ENCODE measurements around the gene CPNE1.

The CPNE1 gene

DNA sequence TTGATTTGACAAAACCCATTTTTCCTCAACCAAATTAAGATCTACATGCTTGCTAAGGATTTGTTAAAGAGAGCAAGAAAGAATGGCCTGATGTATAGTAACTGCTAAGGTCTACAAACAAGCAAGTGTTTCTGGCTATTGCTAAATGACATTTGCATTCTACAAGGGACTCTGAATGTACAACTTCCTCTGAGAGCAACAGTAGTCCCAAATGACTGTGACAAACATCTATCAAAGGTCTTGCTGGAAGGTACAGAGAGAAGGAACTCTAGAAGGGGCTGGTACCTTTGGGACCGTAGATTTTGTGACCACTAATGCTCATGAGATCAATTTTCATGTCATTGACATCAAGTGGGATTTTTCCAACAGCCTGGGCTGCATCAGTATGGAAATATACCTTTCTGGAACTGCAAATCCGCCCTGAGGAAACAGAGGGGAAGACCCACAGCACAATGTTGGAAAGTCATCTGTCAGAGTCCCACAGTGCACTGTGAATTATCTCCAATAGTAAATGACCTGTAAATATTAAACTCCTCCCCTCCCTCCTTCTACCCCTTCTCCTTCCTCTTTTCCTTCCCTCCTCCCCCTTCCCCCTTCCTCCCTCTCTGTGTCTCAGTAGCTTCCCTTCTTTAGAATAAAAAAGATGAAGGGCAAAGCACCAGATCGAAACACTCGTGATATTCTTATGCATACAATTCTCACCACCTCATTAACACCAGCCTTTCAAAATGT is 15.9 kb upstream of the CPNE1 start:
- H3K9me3 Mint-ChIP-seq, result no peaks in the 10 kb centered on the region
- H3K4me1 Mint-ChIP-seq (ENCODE audit: low read depth), result peaks cover 2% of the 10 kb centered on the region
- no peak overlapping the region for H3K27ac Mint-ChIP-seq
- no peak overlapping the region for H3K4me3 Mint-ChIP-seq
- no peaks in the 10 kb centered on the region for H3K27me3 Mint-ChIP-seq (ENCODE audit: low read depth)
- peaks cover 5% of the 10 kb centered on the region for H3K36me3 Mint-ChIP-seq (ENCODE audit: low read depth)

GRCh38 chr20:35674921-35675320 is 10.2 kb upstream of the CPNE1 start:
- Mint-ChIP-seq H3K36me3 (ENCODE audit: low read depth) (peaks cover 27% of the 10 kb centered on the region), H3K27me3 (ENCODE audit: low read depth) (no peaks in the 10 kb centered on the region), H3K4me1 (ENCODE audit: low read depth) (no peaks in the 10 kb centered on the region), H3K27ac (no peak overlapping the region), H3K4me3 (no peak overlapping the region), H3K9me3 (no peaks in the 10 kb centered on the region)

DNA sequence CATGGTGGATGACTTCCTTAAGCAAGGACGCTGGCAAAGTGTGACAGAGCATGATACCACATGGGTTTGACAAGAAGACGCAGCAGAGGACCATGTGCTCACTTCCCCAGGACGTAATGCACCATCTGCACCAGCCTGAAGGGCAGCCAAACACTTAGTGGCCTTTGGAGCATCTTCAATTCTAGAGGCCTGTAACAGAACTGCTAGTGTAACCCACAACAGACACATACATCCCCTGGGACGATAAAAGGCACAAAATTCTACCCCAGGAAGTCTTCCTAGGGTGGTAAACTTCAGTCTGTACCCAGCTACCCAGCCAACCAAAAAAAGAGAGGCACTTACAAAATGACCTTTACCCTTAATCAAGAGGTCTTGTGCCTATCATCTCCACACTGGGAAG is 9.2 kb upstream of the CPNE1 start:
- Mint-ChIP-seq H3K9me3 (no peaks in the 10 kb centered on the region), H3K4me3 (no peak overlapping the region), H3K27ac (no peak overlapping the region), H3K27me3 (ENCODE audit: low read depth) (no peaks in the 10 kb centered on the region), H3K36me3 (ENCODE audit: low read depth) (peaks cover 35% of the 10 kb centered on the region), H3K4me1 (ENCODE audit: low read depth) (no peaks in the 10 kb centered on the region)

DNA sequence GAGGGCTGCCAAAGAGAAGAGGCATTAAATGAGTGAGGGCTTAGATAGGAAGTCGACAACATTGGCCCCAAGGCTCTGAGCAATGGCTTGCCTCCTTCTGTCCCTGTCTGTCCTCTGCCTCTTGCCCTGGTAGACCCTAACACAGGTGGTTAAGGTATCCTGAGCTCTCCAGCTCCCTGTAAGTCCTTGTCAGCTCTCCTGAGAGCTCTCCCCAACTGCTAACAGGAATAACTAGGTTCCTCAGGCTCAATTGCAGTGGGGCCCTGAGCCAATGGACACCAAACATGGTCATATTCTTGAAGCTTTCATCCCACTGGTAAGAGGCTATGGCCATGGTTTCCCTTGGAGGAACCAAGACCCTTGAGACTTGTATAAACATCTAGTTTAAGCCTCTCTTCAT is 5.0 kb upstream of the CPNE1 start:
- Mint-ChIP-seq H3K27me3 (ENCODE audit: low read depth) (no peaks in the 10 kb centered on the region), H3K9me3 (no peaks in the 10 kb centered on the region), H3K4me3 (no peak overlapping the region), H3K36me3 (ENCODE audit: low read depth) (peaks cover 42% of the 10 kb centered on the region), H3K27ac (no peak overlapping the region), H3K4me1 (ENCODE audit: low read depth) (peaks cover 4% of the 10 kb centered on the region)

DNA sequence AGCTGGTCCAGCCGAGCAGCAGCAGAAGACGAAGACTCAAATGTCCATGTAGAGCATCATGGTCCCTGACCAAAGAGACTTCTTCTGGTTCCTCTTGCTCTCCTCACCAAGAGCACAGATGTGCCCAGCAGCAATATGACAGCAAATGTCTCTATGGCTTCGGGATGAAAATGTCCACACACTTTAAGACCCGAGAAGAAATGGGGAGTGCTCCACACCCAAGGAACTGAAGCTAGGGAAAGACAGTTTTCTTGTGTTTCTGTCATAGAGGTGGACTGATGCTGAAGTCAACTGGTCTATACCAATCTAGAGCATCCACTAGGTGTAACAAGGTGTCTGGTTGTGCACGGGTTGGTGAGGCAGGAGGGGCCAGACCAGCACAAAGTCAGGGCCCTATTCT is 4.5 kb upstream of the CPNE1 start:
- Mint-ChIP-seq H3K27ac (no peak overlapping the region), H3K4me1 (ENCODE audit: low read depth) (peaks cover 4% of the 10 kb centered on the region), H3K4me3 (no peak overlapping the region), H3K36me3 (ENCODE audit: low read depth) (peaks cover 42% of the 10 kb centered on the region), H3K9me3 (no peaks in the 10 kb centered on the region), H3K27me3 (ENCODE audit: low read depth) (no peaks in the 10 kb centered on the region)

GRCh38 chr20:35665949-35666288 is 1.2 kb upstream of the CPNE1 start:
- Mint-ChIP-seq H3K4me3 (no peak overlapping the region), H3K27ac (no peak overlapping the region), H3K27me3 (ENCODE audit: low read depth) (no peaks in the 10 kb centered on the region), H3K9me3 (no peaks in the 10 kb centered on the region), H3K4me1 (ENCODE audit: low read depth) (peaks cover 32% of the 10 kb centered on the region), H3K36me3 (ENCODE audit: low read depth) (peaks cover 38% of the 10 kb centered on the region)

DNA sequence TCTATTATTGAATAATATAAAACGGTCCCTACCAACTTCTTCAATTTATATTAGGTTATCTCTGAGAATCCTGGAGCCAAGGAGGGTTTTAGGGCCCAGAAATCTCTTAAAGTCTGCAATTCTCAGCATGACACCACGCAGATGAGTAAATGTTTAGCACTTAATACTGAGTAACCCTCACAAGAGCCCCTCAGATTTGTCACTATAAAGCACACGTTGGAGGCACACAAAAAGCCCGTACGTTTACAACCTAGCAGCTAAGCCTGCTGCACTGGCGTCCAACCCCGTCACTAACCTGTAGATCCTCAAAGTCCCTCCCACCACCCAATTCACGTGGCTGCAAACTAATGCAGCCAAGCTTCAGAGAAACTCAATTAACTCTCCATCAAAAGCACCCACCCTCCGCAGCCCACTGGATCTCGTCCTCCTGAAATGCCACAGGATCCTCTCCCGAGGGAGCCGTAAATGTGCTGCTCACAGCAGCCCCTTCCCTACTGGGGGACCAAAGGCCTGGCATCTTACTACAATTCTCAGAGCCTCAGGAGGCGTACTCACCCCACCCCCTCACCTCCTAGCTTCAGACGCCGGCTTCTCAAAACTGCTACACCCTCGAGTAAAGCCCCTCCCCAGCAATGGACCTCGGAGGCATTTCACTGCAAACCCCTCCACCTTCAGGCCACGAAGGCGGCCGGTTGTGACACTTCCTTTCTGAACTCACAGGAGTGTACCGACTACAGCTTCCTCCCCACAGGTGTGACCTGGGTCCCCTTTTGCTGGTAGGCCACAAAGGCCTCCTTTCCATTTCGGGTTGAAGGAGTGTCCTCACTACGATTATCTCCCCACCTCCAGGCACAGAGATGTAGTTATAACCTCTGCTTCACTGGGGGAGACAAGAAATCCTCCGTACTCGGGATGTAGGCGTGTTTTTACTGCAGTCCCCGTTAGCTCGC is 909 bp downstream of the CPNE1 start:
- H3K36me3 Mint-ChIP-seq (ENCODE audit: low read depth), result peaks cover 21% of the 10 kb centered on the region
- peaks cover 51% of the 10 kb centered on the region for H3K4me1 Mint-ChIP-seq (ENCODE audit: low read depth)
- no peaks in the 10 kb centered on the region for H3K9me3 Mint-ChIP-seq

GRCh38 chr20:35662551-35662950 is 2.1 kb downstream of the CPNE1 start:
- Mint-ChIP-seq H3K36me3 (ENCODE audit: low read depth) (peaks cover 13% of the 10 kb centered on the region), H3K27ac (peak overlapping the region; percentile 84), H3K9me3 (no peaks in the 10 kb centered on the region), H3K27me3 (ENCODE audit: low read depth) (no peaks in the 10 kb centered on the region), H3K4me1 (ENCODE audit: low read depth) (peaks cover 56% of the 10 kb centered on the region), H3K4me3 (peak overlapping the region; percentile 87)

More for the DNA sequence above, 909 bp downstream of the CPNE1 start:
- Mint-ChIP-seq H3K4me3 (peak overlapping the region; percentile 87), H3K27me3 (ENCODE audit: low read depth) (no peaks in the 10 kb centered on the region), H3K27ac (peak overlapping the region; percentile 99)

DNA sequence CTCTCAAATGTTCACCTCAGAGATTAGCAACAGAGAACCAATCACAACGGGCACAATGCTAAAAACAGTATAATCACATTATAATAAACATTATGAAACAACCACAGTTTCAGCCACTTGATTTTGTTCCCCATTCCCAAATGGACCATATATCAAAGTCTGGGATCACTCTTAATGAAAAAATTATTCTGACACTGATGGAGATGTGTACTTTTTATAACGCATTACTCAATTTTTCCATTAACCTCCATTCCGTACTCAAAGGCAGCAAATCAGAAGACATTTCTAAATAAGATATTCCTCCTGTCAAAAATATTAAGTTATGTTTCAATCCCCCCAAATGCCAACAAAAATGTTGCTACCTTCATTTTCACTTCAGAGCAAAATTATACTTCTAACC is 2.8 kb downstream of the CPNE1 start:
- H3K9me3 Mint-ChIP-seq, result no peaks in the 10 kb centered on the region
- peak overlapping the region; percentile 84 for H3K27ac Mint-ChIP-seq
- H3K4me3 Mint-ChIP-seq, result peak overlapping the region; percentile 87
- H3K27me3 Mint-ChIP-seq (ENCODE audit: low read depth), result no peaks in the 10 kb centered on the region
- H3K4me1 Mint-ChIP-seq (ENCODE audit: low read depth), result peaks cover 61% of the 10 kb centered on the region
- H3K36me3 Mint-ChIP-seq (ENCODE audit: low read depth), result peaks cover 16% of the 10 kb centered on the region

- Mint-ChIP-seq H3K4me1 (ENCODE audit: low read depth) (peaks cover 61% of the 10 kb centered on the region), H3K27me3 (ENCODE audit: low read depth) (no peaks in the 10 kb centered on the region)
Observed at GRCh38 chr20:35661053-35661452, 3.6 kb downstream of the CPNE1 start.

DNA sequence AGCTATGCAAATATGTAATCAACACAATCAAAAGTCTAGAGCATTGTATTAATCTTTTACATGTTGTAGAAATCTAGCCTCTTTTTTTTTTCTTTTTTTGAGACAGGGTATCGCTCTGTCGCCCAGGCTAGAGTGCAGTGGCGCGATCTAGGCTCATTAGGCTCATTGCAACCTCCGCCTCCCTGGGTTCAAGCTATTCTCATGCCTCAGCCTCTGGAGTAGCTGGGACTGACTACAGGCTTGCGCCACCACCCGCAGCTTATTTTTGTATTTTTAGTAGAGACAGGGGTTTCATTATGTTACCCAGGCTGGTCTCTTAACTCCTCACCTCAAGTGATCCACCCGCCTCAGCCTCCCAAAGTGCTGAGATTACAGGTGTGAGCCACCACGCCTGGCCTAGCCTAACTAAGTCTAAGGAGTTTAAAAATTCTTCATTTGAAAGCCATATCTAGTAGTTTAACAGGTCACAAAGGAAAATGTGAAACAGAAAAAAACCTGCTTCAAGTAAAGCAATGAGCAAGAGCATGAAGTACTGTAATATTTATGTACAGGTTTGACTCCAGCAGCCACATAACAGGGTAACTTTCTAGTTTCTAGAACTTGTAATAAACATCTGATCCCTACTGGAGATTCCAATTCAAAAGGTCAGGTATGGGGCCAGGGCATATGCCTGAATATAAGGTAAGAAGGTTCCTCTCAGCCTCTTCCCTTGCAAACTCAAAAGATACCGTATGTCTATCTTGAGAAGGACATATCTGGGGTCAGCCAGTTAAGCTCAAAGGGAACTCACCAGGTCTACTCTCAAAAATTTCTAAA is 4.4 kb downstream of the CPNE1 start:
- no peaks in the 10 kb centered on the region for H3K27me3 Mint-ChIP-seq (ENCODE audit: low read depth)
- H3K27ac Mint-ChIP-seq, result peak overlapping the region; percentile 84
- H3K36me3 Mint-ChIP-seq (ENCODE audit: low read depth), result peaks cover 16% of the 10 kb centered on the region
- no peaks in the 10 kb centered on the region for H3K9me3 Mint-ChIP-seq
- peaks cover 61% of the 10 kb centered on the region for H3K4me1 Mint-ChIP-seq (ENCODE audit: low read depth)
- peak overlapping the region; percentile 87 for H3K4me3 Mint-ChIP-seq

More at GRCh38 chr20:35661053-35661452, 3.6 kb downstream of the CPNE1 start:
- H3K36me3 Mint-ChIP-seq (ENCODE audit: low read depth), result peaks cover 16% of the 10 kb centered on the region
- H3K27ac Mint-ChIP-seq, result peak overlapping the region; percentile 84
- H3K4me3 Mint-ChIP-seq, result peak overlapping the region; percentile 87
- H3K9me3 Mint-ChIP-seq, result no peaks in the 10 kb centered on the region

- Mint-ChIP-seq H3K27ac (peak overlapping the region; percentile 13), H3K4me1 (ENCODE audit: low read depth) (peaks cover 44% of the 10 kb centered on the region), H3K4me3 (peak overlapping the region; percentile 0), H3K36me3 (ENCODE audit: low read depth) (peaks cover 6% of the 10 kb centered on the region), H3K27me3 (ENCODE audit: low read depth) (no peaks in the 10 kb centered on the region), H3K9me3 (no peaks in the 10 kb centered on the region)
Observed at GRCh38 chr20:35657271-35657670, 7.4 kb downstream of the CPNE1 start.

DNA sequence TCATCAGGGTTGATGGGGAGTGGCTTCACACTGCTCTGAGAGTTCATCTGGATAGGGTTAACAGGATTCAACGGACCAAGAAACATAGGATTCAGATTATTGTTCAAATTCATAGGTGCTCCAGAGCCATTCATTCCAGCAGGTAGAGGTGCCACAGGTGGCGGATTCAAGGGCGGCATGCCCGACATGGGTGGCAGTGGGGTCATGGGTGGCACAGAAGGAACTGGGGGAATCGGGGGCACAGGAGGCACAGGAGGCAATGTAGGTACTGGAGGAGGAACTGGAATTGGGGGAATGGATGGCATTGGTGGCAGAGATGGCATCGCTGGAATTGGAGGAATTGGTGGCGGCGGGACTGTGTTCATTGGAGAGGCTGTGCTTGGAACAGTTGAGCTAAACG is 10.3 kb downstream of the CPNE1 start:
- H3K9me3 Mint-ChIP-seq, result no peaks in the 10 kb centered on the region
- H3K27me3 Mint-ChIP-seq (ENCODE audit: low read depth), result no peaks in the 10 kb centered on the region
- no peak overlapping the region for H3K4me3 Mint-ChIP-seq
- H3K36me3 Mint-ChIP-seq (ENCODE audit: low read depth), result peaks cover 16% of the 10 kb centered on the region
- peaks cover 29% of the 10 kb centered on the region for H3K4me1 Mint-ChIP-seq (ENCODE audit: low read depth)
- no peak overlapping the region for H3K27ac Mint-ChIP-seq

DNA sequence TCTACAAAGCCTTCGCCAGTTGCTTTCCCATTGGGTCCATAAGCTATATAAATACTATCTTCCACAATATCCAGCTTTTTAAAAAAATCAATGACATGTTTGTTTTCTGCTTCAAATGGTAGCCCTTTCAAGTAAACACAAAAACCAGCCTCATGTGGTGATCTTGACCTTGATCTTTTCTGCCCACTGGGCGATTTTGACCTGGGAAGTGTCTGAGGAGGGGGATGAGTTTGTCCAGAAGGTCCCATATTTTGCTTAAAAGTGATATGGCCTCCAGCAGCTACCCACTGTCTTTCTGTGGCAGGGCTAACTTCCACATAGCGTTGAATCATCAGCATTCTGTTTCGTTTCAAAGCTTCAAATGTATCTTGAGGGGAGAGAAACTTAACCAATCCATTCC is 10.8 kb downstream of the CPNE1 start:
- H3K4me1 Mint-ChIP-seq (ENCODE audit: low read depth), result peaks cover 28% of the 10 kb centered on the region
- H3K9me3 Mint-ChIP-seq, result no peaks in the 10 kb centered on the region
- H3K36me3 Mint-ChIP-seq (ENCODE audit: low read depth), result peaks cover 16% of the 10 kb centered on the region
- H3K4me3 Mint-ChIP-seq, result no peak overlapping the region
- H3K27ac Mint-ChIP-seq, result no peak overlapping the region
- no peaks in the 10 kb centered on the region for H3K27me3 Mint-ChIP-seq (ENCODE audit: low read depth)
